Left cardiac atrium (tissue), 4 donors: Measurements from ENCODE around the gene FAXDC2. TPM values are rescaled to one million over a fixed set of nuclear protein-coding genes. Genes with fewer than 3 reads are reported as not detected.
A peak's percentile ranks its signal among the peaks of the same experiment; 100 is the strongest.

Experiments used
- ATAC-seq, 2 donors: fragments of 200-7000 bp; cut with Tn5 transposase; one replicate each; pipeline ENCODE4 v1.9.1; 2020; ENCODE audit warnings: mild to moderate bottlenecking in 2 of 2, moderate library complexity in 2 of 2
- DNase-seq: peaks from one replicate; pipeline ENCODE4 v3.0.0-alpha.2; 2020
- intact Hi-C, 2 donors: fragments of 100-400 bp; cut with DNase I; formaldehyde crosslinking; loops; one replicate each; pipeline versions ENCODE4 v1.14.1 to v1.15.1; 2022 to 2023
- long read RNA-seq: library from polyadenylated mRNA; unstranded; transcript quantifications from one replicate; pipeline ENCODE4 v2.0.0, GENCODE V29; 2021
- total RNA-seq, 2 donors: library from RNA; stranded (reverse); fragmentation: NEBNext Ultra II Directional; extraction: Animal tissue kit (Norgen Biotek cat#: 25700); gene quantifications; one replicate each; pipeline ENCODE4 v1.2.1, GENCODE V29; 2021
- donor health status: DM: no; HTN: yes; CAD: no.
- donor health status: DM: no; HTN: yes; CAD: no; lungs with severe emphysema.
- donor health status: DM: yes; HTN: yes; CAD: no.
- donor health status: Dilated cardiomyopathy.

Gene FAXDC2, protein sequence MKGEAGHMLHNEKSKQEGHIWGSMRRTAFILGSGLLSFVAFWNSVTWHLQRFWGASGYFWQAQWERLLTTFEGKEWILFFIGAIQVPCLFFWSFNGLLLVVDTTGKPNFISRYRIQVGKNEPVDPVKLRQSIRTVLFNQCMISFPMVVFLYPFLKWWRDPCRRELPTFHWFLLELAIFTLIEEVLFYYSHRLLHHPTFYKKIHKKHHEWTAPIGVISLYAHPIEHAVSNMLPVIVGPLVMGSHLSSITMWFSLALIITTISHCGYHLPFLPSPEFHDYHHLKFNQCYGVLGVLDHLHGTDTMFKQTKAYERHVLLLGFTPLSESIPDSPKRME
- 10 to 100 TPM; 10.1 to 28.2 TPM for total RNA-seq
- long read RNA-seq, transcript FAXDC2-201 (9 exons, 3,251 nt) = major isoform, 6 of 9 reads
- long read RNA-seq, partial matches to known transcripts = 0 of 9 reads
- long read RNA-seq, other reads (novel, unspliced or antisense) = 3 of 9 reads

DNA sequence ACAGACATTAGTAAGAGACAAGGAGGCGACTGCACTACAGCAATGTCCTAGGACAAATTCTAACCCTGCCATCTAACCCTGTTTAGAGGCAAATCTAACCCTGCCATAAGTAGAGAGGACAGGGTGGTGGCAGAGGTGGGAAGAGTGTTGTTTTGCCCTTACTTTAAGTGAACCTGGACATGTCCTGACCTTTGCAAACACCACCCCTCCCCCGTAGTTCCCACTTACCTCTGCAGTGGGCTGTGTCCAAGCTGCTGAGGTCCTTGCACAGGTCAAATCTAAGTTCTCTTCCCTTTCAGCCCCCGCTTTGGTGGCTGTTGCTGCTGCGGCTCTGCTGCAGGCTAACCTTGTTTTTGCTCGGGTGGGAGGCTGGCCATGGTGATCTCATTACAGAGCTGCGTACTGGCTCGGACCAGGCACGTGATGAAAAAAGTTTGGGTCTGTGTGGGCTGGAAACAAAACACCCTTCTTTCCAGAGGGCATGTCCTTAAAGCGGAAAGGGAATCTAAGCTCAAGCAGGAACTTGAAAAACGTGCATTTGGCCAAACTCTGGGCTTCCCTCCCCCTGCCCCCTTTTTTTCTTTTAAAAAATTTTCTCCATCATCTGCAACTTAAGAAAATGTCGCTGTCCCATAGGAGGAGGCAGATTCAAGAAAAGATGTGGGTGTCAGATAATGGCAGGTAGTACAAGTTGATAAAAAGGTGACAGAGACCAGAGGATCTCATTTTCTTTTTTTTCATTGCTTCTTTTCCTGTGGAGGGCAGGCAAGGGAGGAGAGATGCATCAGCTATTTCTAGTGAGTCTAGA, at the start of gene FAXDC2:
FAXDC2 (minus strand) TSS at position 349 of the 808 bp plus-strand sequence. CDS start 12,425 bp downstream, outside the sequence.
- intact Hi-C loops = no loop called here
- peak; percentile 81 for DNase-seq
- peak; percentile 99 for ATAC-seq

DNA sequence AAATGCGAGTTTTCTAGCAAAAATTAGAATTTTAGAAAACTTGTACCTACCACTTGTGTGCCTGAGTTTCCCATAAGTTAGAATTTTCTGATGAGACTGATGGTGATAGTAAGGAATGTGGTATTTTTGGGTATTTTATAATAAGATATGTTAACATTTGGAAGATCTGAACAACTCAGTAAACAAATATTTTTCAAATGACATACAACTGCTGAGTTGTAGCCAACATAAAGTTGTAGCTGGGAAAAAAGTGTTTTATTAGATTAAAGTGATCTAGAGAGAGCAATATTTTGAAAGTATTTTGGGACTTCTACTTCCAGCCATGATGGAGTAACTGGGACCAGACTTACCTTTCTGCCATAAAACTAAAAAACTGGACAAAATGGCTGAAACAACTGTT, 49.7 kb upstream of the FAXDC2 start:
- intact Hi-C loops = no loop called here
- DNase-seq (no peak), ATAC-seq (no peak)

DNA sequence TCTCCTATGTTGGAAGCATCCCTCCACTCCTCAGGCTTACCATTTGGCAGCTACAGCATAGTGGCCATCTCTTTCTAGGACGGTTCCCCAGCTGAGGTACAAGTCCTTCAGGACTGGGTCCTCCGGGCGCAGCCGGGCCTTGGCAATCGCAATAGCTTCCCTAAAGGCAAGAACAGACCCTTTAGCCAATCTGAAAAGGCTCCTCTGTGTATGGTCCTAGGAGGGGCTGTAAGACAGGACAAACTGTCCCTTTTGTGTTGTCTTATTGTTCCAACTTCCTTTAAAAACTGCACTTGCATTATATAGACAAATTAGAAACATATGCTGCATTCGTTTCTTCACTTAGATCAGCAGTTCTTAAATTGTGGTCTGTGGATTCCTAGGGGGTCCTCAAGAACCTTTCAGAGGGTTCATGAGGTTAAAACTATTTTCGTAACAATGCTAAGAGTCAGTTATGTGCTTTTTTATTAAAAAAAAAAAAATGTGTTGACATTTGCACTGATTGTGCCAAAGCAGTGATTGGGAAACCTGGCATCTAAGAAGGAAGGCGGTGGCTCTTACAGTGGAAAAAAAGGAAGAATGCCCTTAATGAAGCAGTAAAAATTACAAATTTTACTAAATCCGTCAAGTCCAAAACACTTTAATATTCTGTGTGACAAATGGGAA, 48.9 kb upstream of the FAXDC2 start:
- DNase-seq = no peak
- intact Hi-C loops = no loop called here
- ATAC-seq = peak in 1 of 2 donors; percentile 50

DNA sequence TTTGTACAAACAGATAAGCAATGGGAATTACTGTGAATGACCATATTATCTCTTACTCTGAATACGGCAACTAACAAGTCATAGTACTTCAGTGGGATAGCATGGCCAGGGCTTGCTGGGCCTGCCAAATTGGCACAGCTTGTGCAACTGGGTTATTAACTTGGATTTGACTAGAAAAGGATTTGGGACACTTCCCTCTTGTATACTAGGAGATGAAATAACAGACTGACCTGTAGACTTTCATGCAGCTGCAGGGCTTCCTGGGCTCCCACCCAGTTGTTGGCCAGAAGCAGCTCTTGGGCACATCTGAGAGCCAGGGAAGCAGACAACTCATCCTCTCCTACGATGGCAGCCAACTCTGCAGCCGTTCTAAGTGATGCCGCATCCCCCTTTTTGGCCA, 47.8 kb upstream of the FAXDC2 start:
- intact Hi-C loops = no loop called here
- DNase-seq (no peak), ATAC-seq (peak in 1 of 2 donors; percentile 61)

DNA sequence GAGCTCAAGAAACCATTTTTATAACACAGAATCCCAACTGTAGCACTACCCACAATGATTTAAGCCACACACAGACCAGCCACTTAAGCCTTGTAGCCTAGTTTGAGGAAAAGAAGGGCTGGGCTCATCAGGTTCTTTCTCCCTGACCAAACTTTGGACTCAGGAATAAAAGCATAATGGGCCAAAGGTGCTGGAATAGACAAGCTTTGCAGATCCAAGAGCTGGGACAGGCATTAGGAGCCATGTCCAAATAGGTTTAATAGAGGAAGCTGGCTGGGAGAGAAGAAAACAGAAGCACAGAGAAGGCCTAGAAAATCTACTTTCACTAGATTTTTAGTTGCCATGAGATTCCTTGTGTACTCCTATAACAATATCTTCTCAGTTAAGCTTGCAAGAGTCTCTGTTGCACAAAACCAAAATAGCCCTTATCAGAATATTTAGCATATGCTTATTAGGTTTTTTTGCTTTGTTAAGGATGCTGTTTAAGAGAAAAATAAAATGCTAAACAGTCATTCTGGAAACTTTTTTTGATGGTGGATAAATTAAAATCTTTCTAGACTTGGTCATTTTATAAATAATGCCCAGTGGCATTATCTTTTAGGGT, 46.3 kb upstream of the FAXDC2 start:
- ATAC-seq = no peak
- intact Hi-C loops = no loop called here
- no peak for DNase-seq

DNA sequence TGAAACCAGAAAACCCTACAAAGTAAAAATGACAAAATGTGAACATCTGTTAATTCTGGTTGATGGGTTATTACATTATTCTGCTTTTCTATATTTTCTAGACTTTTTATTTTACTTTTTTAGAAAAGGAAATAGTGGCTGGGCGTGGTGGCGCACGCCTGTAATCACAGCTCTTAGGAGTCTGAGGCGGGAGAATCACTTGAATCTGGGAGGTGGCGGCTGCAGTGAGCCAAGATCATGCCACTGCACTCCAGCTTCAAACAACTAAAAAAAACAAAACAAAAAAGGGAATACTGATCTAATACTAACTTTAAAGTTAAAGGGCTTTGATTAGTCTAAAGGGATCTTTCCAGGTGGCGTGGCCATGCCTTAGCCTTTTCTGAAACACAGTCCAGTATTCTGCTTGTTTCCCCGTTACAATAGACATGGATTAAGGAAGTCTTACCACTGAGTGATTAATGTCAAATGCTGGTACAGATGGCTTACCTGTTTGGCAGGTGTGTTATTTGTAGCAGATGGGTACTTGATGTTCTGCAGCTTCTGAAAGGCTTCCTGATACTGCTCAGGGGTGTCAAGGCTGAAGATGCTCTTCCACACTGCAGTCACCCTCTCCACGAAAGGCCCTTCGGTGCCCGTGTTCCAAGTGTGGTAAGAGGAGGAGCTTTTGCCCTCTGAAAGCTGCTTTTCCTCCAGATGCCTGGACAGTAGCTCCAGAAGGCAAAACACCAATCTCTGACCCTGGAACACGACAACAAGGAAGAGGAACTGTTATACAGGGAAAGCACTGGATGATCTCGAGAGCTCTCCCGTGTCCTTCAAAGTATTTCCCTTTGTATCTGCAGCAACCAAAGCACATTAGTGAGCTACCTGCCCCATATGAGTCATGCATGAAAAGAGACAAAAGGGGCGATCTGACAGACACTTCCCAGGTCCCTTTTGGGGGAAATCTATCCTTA, 45.5 kb upstream of the FAXDC2 start:
- ATAC-seq = no peak
- intact Hi-C loops = no loop called here
- no peak for DNase-seq

DNA sequence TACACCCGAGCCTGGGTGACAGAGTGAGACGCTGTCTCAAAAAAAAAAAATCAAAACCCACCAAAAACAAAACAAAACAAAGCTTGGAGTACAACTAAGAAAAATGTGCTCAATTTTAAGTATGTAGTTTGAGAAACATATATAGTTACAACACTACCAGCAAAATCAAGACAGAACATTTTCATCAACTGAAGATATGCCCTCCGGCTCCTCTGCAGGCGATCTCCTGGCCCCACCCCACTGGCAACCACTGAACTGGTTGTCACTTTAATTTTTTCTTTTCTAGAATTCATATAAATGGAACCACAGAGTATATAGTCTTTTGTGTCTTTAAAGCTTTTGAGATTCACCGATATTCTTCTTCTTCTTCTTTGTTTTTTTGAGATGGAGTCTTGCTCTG, 43.0 kb upstream of the FAXDC2 start:
- ATAC-seq = no peak
- DNase-seq = no peak
- intact Hi-C loops = no loop called here

DNA sequence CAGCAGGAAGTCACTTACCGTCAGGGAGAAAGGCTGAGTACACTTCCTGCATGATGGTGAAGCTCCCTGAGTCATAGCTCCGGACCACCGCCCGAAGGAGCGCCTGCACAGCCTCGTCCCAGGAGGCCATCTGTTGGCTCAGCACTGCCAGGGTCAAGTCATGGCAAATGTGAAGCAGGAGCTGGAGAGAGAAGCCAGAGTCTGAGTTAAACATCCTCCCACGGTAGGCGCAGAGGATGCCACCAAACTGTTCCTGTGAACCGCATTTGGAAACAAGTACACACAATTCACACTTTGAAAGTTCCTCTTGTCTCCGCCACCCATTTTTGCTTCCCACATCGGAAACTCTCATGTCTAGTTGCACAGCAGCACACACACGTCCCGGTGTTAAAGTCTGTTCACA, 42.0 kb upstream of the FAXDC2 start:
- ATAC-seq = no peak
- no peak for DNase-seq
- intact Hi-C loops = no loop called here

DNA sequence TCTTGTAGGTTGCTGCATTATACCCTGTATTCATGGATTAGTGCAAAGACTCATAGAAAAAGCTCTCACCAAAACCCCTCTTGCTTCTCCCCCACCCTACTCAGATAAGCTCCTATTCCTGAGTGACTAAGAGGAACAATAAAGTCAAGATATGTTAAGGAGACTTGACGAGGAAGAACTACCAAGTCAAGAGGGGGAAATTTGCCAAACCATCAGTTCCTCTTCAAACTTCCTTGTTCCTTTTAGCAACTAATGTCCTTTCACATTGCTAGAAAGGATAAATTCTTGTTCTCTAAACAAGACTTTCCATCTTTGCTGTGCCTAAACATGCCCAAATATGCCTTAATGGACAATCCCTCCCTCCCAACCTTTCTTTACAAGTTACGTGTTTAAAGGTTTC, 35.0 kb upstream of the FAXDC2 start:
- intact Hi-C loops = no loop called here
- no peak for DNase-seq
- no peak for ATAC-seq

DNA sequence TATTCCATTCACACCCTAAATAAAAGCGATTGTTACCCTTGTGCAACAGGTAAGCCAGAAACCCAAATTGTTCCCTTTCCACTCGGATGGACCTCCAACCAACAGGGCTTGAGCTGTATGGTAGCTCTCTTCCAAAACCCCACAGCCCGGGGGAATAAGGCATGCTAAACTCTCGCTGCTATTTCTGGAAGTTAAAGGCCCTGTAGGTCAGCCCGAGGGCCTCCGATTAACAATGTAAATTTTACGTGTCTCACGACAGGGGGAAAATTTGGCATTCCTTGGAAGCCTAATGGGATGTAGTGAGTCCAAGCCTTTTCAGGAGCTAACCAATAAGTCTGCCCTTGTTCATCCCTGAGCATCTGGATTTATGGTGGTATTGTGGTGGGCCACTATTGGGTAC, 34.0 kb upstream of the FAXDC2 start:
- DNase-seq (no peak), ATAC-seq (no peak)
- intact Hi-C loops = no loop called here

DNA sequence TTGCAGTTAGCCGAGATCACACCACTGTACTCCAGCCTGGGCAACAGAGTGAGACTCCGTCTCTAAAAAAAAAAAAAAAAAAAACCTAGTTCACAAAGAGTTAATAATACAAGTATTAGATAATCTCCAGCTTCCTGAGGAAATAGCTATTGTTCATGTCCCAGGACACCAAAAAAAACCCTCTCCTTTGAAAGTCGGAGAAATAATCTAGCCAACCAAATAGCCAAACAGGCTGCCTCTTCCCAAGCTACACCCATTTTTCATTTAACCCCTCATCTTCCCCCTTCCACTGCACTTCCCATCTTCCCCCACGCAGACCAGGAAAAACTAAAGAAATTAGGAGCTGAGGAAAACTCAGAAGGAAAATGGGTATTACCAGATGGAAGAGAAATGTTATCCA, 31.6 kb upstream of the FAXDC2 start:
- ATAC-seq (no peak), DNase-seq (no peak)
- intact Hi-C loops = no loop called here

DNA sequence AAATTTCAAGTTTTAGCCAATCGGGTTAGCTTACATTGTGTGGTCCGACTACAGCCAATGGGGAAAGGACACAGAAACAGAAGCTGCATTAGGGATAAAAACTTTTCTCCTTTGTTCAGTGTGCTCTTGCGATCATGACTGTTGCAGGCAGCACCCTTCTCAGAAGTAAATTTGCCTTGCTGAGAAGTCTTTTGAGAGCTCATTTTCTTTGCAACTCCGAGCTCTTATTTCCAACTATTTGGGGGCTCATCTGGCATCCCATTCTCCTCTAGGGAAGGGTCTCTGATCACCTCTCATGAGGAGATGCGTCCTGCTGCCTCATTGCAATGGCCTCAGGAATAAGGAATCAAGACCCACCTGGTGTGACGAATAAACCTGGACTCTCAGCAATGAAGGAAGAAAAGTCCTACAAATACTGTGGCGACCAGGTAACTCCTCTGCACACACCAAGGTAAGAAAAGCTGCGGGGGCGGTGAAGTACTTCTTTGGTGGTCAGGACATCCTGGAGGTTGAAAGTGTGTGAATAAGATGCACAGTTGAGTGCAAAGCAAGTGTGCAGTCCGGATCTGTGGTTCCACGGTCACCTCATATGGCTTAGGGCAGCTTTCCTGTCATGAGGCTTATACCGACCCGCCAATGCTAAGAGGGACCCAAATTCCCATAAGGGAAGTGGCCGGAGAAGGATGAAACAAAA, 28.4 kb upstream of the FAXDC2 start:
- DNase-seq = no peak
- no peak for ATAC-seq
- intact Hi-C loops = no loop called here

DNA sequence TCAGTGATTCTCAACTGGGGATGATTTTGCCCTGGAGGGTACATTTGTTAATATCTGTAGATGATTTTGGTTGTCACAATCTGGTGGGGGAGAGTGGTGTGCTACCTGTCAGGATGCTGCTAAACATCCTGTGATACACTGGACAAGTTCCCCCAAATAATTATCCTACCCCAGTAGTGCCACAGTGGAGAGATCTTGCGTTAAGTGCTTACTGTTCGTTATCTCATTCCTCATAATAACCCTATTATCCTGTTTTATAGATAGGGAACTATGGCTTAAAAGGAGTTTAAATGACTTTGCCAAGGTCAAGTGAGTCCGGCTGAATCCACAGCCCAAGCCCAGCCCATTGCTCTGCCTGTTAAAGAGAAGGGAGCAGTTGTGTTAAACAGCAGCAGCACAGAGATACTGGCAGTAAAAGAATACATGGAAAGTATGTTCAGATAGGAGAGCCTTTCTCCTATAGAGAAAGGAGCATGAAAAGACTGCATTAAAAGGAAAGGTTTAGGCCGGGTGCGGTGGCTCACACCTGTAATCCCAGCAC, 23.5 kb upstream of the FAXDC2 start:
- ATAC-seq = no peak
- intact Hi-C loops = no loop called here
- no peak for DNase-seq

DNA sequence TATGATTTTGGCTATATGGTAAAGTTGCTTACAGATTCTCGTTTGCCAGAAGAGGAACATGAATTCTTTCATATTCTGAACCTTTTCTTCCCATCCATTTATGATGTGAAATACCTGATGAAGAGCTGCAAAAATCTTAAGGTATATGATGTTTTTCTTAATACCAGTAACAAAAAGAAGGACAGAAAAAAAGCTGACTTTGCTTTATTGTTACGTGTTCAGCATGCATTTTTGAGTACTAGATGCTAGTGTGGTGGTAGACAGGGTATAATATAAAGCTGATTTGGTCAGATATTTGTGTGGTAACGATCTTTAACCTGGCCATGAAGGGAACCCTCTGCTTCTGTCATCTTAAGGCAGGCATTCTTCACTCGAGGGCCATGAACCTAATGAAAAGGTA, 21.3 kb upstream of the FAXDC2 start:
- DNase-seq (no peak), ATAC-seq (no peak)
- intact Hi-C loops = no loop called here

DNA sequence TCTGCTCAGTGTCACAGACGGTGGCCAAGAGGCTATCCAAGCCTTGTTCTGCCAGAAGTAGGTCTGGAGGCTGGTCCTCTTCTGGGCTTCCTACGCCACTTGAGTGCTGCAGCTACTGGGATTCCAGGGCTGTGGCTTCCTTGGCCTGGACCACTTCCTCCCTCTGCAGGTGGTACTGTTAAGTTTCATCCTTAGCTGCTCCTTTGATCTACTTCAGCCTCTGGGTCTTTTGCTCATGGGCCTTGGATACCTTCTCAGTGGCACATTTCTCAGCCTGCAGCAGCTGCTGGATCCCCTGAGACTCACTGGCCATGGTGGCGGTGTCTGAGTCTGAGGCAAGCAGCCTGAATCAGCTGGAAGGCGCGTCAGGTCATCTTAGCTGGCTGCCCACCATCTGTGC, 18.3 kb upstream of the FAXDC2 start:
- peak in 1 of 2 donors; percentile 24 for ATAC-seq
- intact Hi-C loops = no loop called here
- no peak for DNase-seq

DNA sequence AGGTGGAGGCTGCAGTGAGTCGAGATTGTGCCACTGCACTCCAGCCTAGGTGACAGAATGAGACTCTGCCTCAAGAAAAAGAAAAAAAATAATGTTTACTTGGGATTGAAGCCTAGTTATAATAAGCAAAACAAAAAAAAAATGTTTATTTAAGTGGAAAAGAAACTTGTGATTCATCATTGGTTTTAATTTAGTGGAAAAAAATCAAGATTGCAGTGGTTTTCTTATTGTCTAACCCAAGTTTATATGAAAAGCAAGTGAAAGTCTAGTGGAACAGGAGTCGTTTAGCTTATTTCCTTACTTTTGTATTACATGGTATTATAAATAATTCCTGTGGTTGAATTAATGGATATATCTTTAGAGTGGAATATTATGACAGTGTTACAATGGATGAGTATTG, 16.4 kb upstream of the FAXDC2 start:
- intact Hi-C loops = no loop called here
- DNase-seq (no peak), ATAC-seq (no peak)

DNA sequence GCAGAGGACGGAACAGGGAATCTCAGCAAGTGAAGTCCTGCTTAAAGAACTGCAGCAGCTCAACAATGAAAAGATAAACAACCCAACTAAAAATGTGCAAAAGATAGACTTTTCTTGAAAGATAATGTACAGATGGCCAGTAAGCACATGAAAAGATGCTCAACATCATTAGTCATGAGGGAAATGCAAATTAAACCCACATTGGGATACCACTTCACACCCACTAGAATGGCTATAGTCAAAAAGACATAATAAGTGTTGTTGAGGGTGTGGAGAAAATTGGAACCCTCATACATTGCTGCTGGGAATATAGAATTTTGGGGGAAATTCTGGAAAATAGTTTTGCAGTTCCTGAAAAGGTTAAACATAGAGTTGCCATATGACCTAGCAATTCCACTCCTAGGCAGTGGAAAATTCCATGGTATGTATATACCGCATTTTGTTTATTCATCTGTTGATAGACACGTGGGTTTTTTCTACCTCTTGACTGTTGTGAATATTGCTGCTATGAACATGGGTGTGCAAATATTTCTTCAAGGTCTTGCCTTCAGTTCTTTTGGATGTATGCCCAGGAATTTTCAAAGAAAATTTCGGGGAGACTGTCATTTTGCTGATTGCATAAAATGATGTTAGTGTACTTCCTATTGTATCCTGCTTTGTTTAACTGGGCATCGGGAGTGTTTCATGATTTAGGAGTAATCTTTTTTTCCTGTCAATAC, 15.2 kb upstream of the FAXDC2 start:
- ATAC-seq = no peak
- intact Hi-C loops = no loop called here
- DNase-seq = no peak
